NK-92 treated with Interleukin-12 subunit alpha and Interleukin-12 subunit beta, amount 100 ng/mL, for 24 hours (cell line): ENCODE results near the gene ATP6V0E2.
"Not testable (repeated sequence)": the region's sequence is repeated elsewhere in the genome, so short reads cannot be mapped to it uniquely, and the experiment has no call there.

ENCODE experiments used
- DNase-seq: peaks from one replicate; lab custom pipeline; 2025; lab: John Stamatoyannopoulos, UW

The ATP6V0E2 gene

DNA sequence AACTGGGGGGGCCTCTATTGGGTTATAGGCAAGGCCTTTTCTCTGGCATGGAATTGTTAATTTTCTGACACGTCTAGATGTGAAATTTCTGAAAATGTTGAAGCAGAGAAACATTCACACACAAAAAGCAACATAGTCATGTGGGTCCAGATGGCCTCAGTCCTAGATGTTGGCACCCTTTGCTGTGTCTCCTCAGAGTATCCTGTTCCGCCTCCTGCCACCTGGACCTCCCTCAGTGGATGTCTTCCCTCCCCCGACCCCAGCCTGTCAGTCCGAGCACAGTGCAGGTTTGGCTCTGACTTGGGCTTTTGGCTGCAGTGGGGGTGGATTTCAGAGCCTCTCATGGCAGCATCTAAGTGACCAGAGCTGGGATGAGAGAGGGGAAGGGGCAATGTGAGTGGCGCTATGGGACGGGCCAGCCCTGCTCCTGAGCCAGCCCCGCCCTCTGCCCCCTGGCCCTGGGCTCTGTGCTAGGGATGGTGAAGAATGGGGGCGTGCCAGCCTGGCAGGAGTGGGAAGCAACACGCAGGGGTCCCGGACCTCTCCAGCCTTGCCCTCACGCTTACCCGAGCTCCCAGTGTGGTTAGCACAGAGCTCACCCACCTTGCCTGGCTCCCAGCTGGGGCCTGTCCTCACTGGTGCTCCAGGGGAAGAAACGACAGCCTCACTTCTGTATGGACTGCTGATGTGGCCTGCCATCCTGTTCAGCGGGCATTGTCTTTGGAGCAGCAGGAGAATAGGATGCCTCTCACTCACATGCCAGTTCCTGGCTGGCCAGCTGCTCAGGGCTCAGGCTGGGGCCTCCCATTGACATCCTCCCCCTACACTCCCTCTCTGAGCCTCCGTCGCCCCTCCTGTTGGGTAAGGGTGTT lies 6.2 kb downstream of the ATP6V0E2 start:
- DNase-seq, result no peak

DNA sequence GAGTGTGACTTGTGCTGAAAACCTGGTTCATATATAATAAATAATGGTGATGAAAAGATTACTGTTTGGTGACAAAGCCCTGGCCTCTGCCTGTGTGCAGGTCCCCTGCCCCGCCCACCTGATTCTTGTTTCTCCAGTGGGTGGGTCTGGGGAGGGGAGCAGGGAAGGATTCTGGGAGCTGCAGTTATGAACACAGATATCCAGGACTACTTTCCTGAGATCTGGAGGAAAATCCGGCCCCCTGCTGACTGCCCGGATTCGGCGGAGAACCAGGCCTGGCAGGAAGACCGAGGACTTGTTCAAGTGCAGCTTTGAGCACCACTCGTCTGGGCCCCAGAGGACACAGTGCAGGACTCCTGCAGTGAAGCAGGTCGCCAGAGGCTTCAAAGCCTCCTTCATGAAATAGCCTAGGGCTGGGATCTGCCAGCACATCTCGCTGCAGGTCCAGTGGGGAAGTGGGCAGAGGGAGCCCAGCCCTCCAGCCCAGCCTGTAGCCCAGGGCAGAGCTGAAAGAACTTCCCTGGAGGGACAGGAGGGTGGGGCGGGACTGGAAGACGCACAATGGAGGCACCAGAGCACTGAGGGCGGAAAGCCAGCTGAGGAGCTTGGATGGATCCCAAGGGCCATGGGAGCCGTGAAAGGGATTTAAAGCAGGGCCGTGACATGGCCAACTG lies 7.0 kb downstream of the ATP6V0E2 start:
- no peak for DNase-seq

DNA sequence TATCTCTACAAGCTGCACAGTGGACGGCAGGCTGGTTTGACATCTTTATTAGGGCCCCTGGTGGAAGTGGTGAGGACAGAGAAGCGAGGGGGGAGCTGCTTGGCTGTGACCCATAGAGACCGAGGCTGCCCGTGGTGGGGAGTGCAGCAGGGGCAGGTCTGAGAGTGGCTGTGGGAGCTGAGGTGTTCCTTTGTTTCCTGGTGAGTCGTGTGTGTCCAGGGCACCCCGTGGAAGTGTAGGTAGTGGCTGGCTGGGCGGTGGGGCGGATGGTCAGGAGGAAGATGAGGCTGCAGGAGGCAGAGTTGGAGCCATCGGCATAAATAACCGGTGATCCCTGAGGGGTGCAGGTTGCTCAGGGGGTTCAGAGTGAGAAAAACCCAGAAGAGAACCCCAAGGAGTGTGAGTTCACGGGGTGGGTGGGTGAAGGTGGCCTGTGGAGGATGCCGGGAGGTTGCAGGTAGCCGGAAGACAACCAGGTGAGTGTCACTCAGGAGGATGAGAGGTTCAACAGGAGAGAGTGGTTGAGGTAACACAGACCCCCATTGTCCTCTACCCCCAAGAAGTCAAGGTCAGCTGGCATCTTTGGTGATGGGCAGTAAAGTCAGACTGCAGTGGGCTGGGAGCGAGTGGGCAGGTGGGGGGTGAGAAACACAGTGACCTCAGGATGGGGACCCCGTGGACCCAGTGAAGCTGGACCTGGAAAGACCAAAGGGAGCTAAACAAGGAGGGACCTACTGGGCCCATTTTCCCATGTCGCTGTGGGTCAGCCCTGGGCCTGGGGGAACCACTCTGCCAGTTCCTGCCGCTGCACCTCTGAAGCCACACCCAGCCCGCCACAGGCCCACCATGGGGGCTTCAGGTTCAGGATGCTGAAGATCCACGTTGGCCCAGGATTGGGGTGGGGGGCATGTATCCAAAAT lies 7.8 kb downstream of the ATP6V0E2 start:
- no peak for DNase-seq

DNA sequence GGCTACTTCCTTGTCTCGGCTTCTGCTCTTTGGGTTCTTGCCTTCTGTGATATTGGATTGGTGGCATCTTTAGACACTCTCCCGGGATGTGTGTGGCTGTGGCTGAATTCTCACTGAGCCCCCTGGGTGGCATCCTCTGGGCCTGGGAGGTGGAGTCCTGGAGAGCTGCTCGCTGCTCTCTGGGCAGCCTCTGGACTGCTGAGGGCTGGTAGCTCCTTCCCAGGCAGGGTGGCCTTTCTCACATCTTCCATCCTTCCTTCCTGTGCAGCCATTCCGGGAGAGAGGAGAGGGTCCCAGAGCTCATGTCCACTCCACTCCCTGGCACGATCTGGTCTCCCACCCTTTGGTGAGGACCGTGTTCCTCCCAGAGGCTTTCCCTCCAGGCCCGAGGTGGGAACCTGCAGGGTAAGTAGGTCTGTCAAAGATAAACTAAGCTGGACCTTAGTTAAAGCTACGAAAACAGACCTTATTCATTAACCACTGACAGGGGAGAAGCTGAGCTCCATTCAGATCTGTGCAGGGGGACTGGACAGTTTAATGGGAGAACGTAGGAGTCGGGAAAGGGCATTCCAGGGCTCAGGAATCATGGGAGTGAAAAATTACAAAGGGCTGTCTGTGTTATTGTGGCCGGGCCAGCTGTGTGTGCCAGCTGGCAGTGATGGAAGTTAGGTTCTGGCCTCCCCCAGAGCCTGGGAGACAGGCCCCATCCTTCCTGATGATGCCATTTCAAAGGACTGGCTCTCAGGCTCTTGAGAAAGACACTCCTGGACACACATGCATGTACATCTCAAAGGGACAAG lies 8.7 kb downstream of the ATP6V0E2 start:
- DNase-seq, result no peak

DNA sequence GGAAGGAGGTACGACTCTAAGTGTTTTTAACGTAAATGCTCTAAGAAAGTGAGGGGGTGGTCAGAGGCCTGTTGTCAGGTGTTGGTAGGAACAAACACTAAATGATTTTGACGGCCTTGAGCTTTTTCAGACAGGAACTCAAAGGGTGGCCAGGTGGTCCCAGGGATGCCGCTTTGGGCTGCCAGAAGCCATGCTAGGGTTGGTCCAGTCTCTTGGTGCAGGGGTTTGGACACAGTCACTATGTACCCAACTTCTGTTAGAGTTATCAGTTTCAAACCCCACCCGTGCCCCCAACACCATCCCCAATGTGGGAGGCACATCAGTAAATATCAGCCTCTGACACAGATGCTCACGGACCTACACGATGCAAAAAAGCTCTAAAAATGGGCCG lies 9.3 kb downstream of the ATP6V0E2 start:
- no peak for DNase-seq

DNA sequence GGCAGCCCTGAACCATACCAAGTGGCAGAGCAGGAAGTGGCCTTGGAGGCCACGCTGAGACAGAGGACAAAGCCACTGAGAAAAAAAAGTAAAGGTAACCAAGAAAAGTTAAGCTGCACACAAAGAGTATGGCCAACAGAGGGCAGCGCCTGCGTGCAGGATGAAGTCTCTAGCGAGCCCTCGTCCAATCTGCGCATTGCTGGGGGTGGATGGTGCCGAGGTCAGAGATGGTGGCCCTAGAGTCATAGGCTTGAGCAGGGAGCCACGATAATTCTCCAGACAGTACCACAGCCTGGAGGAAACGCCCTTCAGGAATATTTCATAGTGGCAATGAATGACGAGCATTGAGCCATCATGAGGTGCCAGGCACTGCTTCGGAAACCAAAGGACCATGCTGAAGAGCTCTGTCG lies 9.7 kb downstream of the ATP6V0E2 start:
- DNase-seq, result no peak

DNA sequence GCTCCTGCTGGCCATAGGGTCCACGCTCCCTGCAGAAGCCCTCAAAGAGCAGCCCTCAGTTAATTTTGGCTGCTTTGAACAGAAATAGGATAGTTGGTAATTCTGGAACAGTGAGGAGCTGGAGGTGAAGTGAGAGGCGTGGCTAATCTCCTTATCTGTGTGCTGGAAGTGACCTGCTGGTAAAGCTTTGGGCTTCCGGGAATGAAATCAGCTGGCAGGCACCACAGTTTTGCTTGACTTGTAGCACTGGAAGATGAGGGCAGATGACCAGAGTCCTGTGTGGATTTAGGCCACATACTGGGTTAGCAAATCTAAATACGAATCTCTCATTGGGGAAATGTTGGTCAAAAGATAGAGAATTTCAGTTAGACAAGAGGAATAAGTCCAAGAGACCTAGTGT lies 10.2 kb downstream of the ATP6V0E2 start:
- DNase-seq, result no peak

DNA sequence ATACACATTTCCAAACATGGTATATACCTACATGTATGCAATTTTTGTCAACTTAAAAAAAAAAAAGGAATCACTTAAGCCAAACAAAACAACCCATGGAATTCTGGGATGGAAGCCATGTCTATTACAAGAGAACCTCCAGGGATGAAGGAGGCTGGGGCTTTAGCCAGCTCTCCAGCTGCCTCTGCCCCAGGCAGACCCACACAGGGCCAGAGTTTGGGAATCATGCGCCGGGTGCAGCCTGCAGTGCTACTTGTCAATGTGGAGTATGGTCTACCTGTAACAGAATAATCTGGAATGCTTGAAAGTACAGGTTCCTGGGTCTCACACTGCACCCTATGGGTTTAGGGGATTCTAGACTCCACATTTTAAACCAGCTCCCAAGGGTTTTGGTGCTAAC lies 10.8 kb downstream of the ATP6V0E2 start:
- no peak for DNase-seq

DNA sequence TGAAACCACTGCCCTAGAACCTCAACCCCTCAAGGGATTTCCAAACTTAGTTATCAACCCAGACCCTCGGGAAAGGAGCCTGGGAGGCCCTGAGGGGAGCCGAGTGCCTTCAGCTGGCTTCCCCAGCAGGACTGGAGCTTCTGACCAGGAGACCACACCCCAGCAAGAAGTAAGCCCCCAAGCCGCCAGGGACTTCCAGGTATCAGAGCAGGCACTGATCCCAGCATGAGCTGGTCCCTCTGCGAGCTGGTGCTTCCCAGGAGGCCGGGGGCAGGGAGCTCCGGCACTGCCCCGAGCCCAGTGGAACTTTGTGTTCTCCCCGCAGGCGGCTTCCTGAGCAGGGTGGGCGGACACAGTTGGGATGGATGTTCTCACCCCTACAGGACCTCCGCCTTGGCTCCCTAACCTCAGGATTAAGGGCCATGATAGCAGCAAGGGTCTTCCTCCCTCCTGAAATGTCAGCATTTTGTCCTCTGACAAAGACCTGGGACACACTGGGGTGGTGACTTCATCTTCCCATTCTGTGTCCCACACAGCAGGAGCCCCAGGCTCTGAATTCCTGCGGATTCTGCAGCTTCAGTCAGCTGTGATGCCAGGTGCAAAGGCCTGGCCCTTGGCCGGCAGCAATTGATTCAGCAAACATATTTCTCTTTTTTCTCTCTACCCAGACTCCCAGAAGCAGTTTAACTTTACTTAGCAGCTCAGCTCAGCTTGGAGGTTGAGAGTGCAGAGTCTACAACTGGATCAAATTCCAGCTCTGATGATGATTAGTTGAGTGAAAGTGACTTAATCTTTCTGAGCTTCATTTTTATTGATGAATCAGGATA lies 11.6 kb downstream of the ATP6V0E2 start:
- no peak for DNase-seq

DNA sequence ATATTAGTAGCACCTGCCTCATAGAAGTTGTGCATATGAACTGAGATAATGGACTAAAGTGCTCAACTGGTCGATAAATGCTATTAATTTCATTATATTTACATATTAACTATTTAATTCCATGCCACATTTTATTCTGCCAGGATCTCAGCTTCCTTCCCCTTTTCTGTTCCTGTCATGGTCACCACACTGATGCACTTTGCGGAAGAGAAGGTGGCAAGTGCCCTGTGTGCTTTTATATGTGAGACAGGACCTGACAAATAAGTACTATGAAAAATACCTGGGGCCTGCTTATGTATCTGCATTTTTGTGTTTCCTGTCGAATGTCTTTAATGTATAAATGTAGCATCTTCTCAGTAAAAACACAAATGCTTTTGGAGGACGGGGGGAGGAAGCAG lies 12.2 kb downstream of the ATP6V0E2 start:
- no peak for DNase-seq

DNA sequence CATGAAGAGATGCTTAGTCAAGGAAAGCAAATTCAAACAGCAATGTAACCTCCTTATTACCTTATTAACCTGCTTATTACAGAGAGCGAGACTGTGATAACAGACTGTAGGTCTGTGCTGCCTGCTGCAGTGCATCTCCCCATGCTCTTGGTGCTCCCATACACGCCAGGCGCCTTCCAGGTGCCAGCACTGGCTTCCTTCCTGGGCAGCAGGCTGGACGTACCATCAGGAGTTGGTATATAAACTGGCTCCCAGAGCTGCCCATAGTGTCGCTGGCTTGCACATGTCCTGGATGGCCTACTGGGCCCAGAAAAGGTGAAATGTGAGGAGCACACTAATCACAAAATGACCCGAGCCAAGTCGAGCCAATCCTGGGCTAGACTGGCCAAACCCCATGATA lies 13.5 kb downstream of the ATP6V0E2 start:
- no peak for DNase-seq

DNA sequence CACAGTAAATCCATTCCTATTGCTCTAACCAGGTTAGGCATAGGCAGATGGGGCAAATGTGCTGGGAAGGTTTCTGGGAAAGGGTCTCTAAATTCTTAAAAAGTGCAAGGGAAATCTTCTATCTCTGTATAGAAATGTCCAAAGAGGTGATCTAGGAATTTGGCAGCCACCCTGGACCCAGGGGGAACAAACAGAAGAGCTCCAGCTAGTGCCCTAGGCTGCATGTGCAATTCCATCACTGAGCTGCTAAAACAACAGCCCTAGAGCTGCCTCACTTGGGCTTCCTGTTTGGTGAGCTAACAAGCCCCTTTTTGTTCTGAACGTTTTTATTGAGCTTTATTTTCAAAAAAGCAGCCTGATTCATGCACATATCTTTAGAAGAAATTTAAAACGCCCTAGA lies 16.9 kb downstream of the ATP6V0E2 start:
- not testable (repeated sequence) for DNase-seq

DNA sequence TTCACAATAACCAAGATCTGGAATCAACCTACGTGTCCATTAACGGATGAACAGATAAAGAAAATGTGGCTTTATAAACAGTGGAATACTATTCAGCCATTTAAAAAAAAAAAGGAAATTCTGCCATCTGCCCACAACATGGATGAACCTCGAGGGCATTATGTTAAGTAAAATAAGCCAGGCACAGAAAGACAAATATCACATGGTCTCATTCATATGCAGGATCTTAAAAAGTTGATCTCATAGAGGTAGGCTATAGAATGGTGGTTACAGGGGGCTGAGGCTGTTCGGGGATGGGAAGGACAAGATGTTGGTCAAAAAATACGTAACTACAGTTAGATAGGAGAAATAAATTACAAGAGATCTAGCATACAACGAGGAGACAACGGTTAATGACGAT lies 21.2 kb downstream of the ATP6V0E2 start:
- not testable (repeated sequence) for DNase-seq

DNA sequence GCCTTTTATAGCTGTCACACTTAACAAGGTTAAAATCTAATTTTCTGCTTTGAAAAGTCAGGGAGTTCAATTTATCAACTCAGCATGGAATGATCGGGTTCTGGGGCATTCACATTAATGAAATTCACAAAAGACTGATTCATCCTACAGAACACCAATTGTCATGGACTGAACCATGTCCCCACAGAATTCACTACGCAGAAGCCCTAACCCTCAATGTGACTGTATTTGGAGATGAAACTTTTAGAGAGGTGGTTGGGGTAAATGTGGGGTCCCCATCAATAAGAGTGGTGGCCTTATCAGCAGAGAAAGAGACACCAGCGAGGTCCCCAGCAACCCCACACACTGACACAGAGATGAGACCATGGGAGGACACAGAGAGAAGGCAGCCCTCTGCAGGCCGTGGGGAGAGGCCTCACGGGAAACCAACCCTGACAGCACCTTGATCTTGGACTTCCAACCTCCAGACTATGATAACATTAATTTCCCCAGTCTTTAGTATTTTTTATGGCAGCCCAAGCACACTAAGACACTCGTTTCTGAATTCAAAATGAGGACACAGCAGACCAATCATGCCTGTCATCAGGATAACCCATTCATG lies 34.1 kb downstream of the ATP6V0E2 start:
- not testable (repeated sequence) for DNase-seq

DNA sequence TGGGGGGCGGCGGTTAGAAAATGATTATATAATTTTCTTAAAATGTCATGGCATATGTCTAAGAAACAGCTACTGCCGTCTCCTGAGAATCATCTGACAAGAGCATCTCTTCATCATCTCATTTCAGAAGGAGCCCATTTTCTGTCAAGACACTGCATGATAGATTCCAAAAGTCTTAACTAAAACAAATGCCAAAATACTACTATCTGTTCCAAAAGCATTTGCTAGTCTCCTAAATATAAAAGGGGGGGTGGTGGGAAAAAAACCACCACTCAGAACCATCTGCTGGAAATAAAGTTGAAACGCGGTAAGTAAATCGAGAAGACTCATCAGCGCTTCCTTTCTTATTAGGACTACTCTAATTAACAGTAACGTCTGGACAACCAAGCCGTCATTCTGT lies 36.5 kb downstream of the ATP6V0E2 start:
- not testable (repeated sequence) for DNase-seq

DNA sequence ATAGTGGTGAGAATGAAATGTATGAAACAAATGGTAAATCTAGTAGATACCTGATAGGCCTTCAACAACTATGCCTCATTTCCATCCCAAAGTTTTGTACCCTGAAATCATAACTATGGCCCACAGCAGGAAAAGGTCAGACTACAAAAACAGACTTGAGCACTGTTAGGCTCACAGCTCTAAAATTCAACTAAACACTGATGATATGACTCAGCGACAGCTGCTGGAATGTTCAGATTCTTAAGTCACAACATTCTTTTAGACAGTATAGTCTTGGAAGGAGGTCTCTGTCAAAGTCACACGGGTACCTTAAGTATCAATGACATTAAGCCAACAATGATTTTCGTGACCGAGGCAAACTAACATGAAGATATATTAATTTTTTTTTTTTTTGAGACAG lies 38.4 kb downstream of the ATP6V0E2 start:
- DNase-seq, result not testable (repeated sequence)

DNA sequence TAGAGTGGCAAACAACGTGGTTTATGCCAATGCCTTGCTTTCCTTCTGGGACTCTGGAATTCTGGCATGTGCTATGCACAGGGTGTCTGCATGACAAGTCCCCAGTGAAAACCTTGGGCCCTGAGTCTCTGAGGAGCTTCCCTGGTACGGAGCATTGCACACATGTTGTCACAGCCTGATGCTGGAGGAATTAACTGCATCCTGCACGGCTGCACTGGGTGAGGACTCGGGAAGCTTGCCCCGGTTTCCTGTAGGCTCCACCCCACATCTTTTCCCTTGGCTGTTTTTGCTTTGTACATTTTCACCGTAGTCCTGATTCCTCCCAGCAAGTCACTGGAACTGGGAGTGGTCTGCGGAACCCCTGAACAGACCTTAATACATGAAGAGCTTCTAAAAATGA lies 52.6 kb downstream of the ATP6V0E2 start:
- DNase-seq, result not testable (repeated sequence)
